B cell (primary cell): ENCODE data around the gene GHR. TPM values are rescaled to one million over a fixed set of nuclear protein-coding genes. Genes with fewer than 3 reads are reported as not detected.

Experiments used
- ATAC-seq: fragments of 200-7000 bp; cut with Tn5 transposase; one replicate; pipeline ENCODE4 v1.10.0; 2021; ENCODE audit warnings: low read depth, mild to moderate bottlenecking, moderate number of reproducible peaks, moderate library complexity
- CTCF ChIA-PET: fragments of 350-600 bp; sonication (Branson Sonifier 250); formaldehyde crosslinking; loops from one replicate; lab custom pipeline; 2021; ENCODE audit warnings: antibody characterized with exemption, inconsistent platforms; lab: Charles Lee
- POLR2A ChIA-PET: fragments of 350-600 bp; sonication (Branson Sonifier 250); formaldehyde crosslinking; loops from one replicate; lab custom pipeline; 2021; ENCODE audit warnings: antibody characterized with exemption; lab: Charles Lee
- DNase-seq: peaks from one replicate; pipeline ENCODE4 v3.0.0; 2013
- H2AFZ ChIP-seq: 2 replicates; pipeline ENCODE4 v1.6.1; 2012; ENCODE audit warnings: mild to moderate bottlenecking, low read depth, low read length; ENCODE audit not compliant: insufficient read depth, poor library complexity, severe bottlenecking
- H3K27ac ChIP-seq, 2 donors: 1 replicate in 1 of 2; 2 replicates in 1 of 2; pipeline ENCODE4 v1.5.1; 2012 to 2013; ENCODE audit warnings: low read length in 2 of 2, mild to moderate bottlenecking in 2 of 2, moderate library complexity in 1 of 2
- H3K27me3 ChIP-seq, 4 experiments: fragments of 200-600 bp in 1 of 4; sonication (generic) in 1 of 4; replicated peaks in 1 of 4; 1 replicate in 2 of 4; 2 replicates in 2 of 4; pipeline versions ENCODE4 v1.6.1 to v1.7.0; 2013 to 2016; ENCODE audit warnings: low read length in 3 of 4, mild to moderate bottlenecking in 2 of 4, mixed read lengths in 1 of 4, moderate library complexity in 1 of 4; ENCODE audit not compliant: insufficient read depth in 4 of 4, control insufficient read depth in 3 of 4; ENCODE audit errors: control extremely low read depth in 1 of 4
- H3K36me3 ChIP-seq, 2 experiments: replicated peaks in 1 of 2; 1 replicate in 1 of 2; 2 replicates in 1 of 2; pipeline versions ENCODE4 v1.6.1 to v1.7.1; 2013; ENCODE audit warnings: low read length in 1 of 2; ENCODE audit not compliant: insufficient read depth in 2 of 2, control insufficient read depth in 1 of 2; ENCODE audit errors: control extremely low read depth in 1 of 2, extremely low read depth in 1 of 2
- H3K4me1 ChIP-seq, 2 donors: fragments of 200-600 bp in 1 of 2; sonication (generic) in 1 of 2; 1 replicate in 1 of 2; 2 replicates in 1 of 2; pipeline versions ENCODE4 v1.5.1 to v1.6.1; 2013 to 2017; ENCODE audit warnings: low read length in 2 of 2; ENCODE audit not compliant: control insufficient read depth in 2 of 2, insufficient read depth in 2 of 2
- H3K4me2 ChIP-seq: replicated peaks from 2 replicates; pipeline ENCODE3; 2012; ENCODE audit warnings: mild to moderate bottlenecking, low read depth, low read length; ENCODE audit not compliant: poor library complexity, severe bottlenecking
- H3K4me3 ChIP-seq, 5 experiments: fragments of 200-600 bp in 1 of 5; sonication (generic) in 1 of 5; 1 replicate in 3 of 5; 2 replicates in 2 of 5; pipeline versions ENCODE4 v1.5.1 to v1.7.0; 2011 to 2016; ENCODE audit warnings: low read length in 4 of 5, mild to moderate bottlenecking in 4 of 5, low read depth in 2 of 5, control low read depth in 1 of 5, moderate library complexity in 1 of 5; ENCODE audit not compliant: insufficient read depth in 1 of 5; ENCODE audit errors: control extremely low read depth in 1 of 5, extremely low read depth in 1 of 5
- H3K79me2 ChIP-seq: fragments of 200-600 bp; sonication (generic); one replicate; pipeline ENCODE4 v1.6.0; 2016; ENCODE audit warnings: low read length; ENCODE audit not compliant: control insufficient read depth, insufficient read depth
- H3K9ac ChIP-seq: fragments of 200-600 bp; sonication (generic); 2 replicates; pipeline ENCODE4 v1.6.1; 2017; ENCODE audit warnings: mild to moderate bottlenecking, low read length, moderate library complexity
- H3K9me3 ChIP-seq, 3 donors: one replicate each; pipeline versions ENCODE4 v1.6.1 to v1.7.1; 2013; ENCODE audit warnings: low read length in 2 of 3; ENCODE audit not compliant: control insufficient read depth in 2 of 3, insufficient read depth in 1 of 3; ENCODE audit errors: control extremely low read depth in 1 of 3
- H4K20me1 ChIP-seq: 2 replicates; pipeline ENCODE4 v1.6.0; 2012; ENCODE audit warnings: mild to moderate bottlenecking, low read length; ENCODE audit not compliant: insufficient read depth, control insufficient read depth, poor library complexity, severe bottlenecking
- H3K27ac Mint-ChIP-seq: one replicate; pipeline ENCODE4 v1.8.0; 2021; ENCODE audit warnings: mixed read lengths
- H3K27me3 Mint-ChIP-seq: one replicate; pipeline ENCODE4 v1.8.0; 2021; ENCODE audit warnings: mixed read lengths
- H3K4me1 Mint-ChIP-seq: one replicate; pipeline ENCODE4 v1.8.0; 2021; ENCODE audit warnings: mixed read lengths
- H3K4me3 Mint-ChIP-seq: one replicate; pipeline ENCODE4 v1.8.0; 2021; ENCODE audit warnings: mixed read lengths
- H3K9me3 Mint-ChIP-seq: one replicate; pipeline ENCODE4 v1.8.0; 2022; ENCODE audit warnings: mixed read lengths; ENCODE audit not compliant: insufficient read depth
- CTCF ChIP-seq: fragments of 200-600 bp; IDR thresholded peaks from one replicate; pipeline ENCODE4 v1.8.0; 2022; ENCODE audit warnings: antibody characterized with exemption, mild to moderate bottlenecking
- EZH2 ChIP-seq: IDR thresholded peaks from 2 replicates; pipeline ENCODE4 v1.6.1; 2012; ENCODE audit warnings: borderline replicate concordance, low read depth, mild to moderate bottlenecking, moderate library complexity, low read length; ENCODE audit not compliant: insufficient read depth, poor library complexity, severe bottlenecking
- WGBS: methylation state at CpG from one replicate; pipeline ENCODE4 v1.1.5; 2013; ENCODE audit warnings: missing lambda C conversion rate; ENCODE audit not compliant: insufficient coverage; 5-methylcytosine and 5-hydroxymethylcytosine counted together
- intact Hi-C: fragments of 100-400 bp; cut with micrococcal nuclease; formaldehyde crosslinking; loops from one replicate; pipeline ENCODE4 v1.10.0; 2022
- polyA plus RNA-seq: library from polyadenylated mRNA; depleted of rRNA; stranded (reverse); fragments of >200 nt; gene quantifications from 2 replicates; pipeline ENCODE4 v1.2.3, GENCODE V29; 2012
- total RNA-seq, 2 donors: library from RNA; stranded (reverse); fragments of 120-200 nt in 1 of 2; gene quantifications; 1 replicate in 1 of 2; 2 replicates in 1 of 2; pipeline versions ENCODE4 v1.2.3 to v1.2.4, GENCODE V29; 2013 to 2022

The GHR gene
- total and polyA plus RNA-seq, 2 donors (not counting 1 experiment from before 2014, with no cell fraction given): not detected

GRCh38 chr5:42419294-42419693 lies 3.9 kb upstream of the GHR start:
- H3K9me3 Mint-ChIP-seq: no peaks in the 10 kb centered on the region

More at GRCh38 chr5:42419294-42419693, 3.9 kb upstream of the GHR start:
- Histone ChIP-seq H2AFZ (no peak overlapping the region), H4K20me1 (no peaks in the 10 kb centered on the region), H3K4me3 (no peak overlapping the region), H3K4me1 (peaks cover 9% of the 10 kb centered on the region in 2 donors), H3K9ac (no peak overlapping the region), H3K27ac (no peak overlapping the region), H3K79me2 (no peaks in the 10 kb centered on the region), H3K9me3 (peaks cover 0 to 5% (median 0%) of the 10 kb centered on the region in 3 donors), H3K27me3 (peaks cover 0 to 15% (median 6%) of the 10 kb centered on the region in 4 experiments), H3K4me2 (no peak overlapping the region), H3K36me3 (no peaks in the 10 kb centered on the region)
- POLR2A ChIA-PET: no interaction called here
- Mint-ChIP-seq H3K4me1 (no peaks in the 10 kb centered on the region), H3K27ac (no peak overlapping the region), H3K4me3 (no peak overlapping the region), H3K27me3 (peaks cover 16% of the 10 kb centered on the region)
- no peak for TF ChIP-seq EZH2
- TF ChIP-seq CTCF: no peak
- CTCF ChIA-PET: no interaction called here
- intact Hi-C loops: no loop called here
- no peak for DNase-seq
- no CpG with 5 or more reads among the region's 1 CpG for WGBS
- ATAC-seq: no peak
